Activated CD4-positive, alpha-beta T cell treated with anti-CD3 and anti-CD28 coated beads for 1 hour (primary cell): ENCODE measurements around the gene ALKBH2.
"Not testable (repeated sequence)": the region's sequence is repeated elsewhere in the genome, so short reads cannot be mapped to it uniquely, and the experiment has no call there.

Source experiments
- DNase-seq: peaks from one replicate; pipeline ENCODE4 v3.0.0-alpha.2; 2020

ALKBH2 gene

DNA sequence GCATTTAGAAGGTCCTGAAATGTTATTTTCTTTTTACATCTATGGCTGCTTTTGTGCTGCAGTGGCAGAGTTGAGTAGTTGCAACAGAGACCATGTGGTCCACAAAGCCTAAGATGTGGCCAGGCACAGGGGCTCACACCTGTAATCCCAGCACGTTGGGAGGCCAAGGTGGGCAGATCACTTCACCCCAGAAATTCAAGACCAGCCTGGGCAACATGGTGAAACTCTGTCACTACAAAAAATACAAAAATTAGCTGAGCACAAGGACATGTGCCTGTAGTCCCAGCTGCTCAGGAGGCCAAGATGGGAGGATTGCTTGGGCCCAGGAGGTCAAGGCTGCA, 27.4 kb downstream of the ALKBH2 start:
- no peak for DNase-seq

DNA sequence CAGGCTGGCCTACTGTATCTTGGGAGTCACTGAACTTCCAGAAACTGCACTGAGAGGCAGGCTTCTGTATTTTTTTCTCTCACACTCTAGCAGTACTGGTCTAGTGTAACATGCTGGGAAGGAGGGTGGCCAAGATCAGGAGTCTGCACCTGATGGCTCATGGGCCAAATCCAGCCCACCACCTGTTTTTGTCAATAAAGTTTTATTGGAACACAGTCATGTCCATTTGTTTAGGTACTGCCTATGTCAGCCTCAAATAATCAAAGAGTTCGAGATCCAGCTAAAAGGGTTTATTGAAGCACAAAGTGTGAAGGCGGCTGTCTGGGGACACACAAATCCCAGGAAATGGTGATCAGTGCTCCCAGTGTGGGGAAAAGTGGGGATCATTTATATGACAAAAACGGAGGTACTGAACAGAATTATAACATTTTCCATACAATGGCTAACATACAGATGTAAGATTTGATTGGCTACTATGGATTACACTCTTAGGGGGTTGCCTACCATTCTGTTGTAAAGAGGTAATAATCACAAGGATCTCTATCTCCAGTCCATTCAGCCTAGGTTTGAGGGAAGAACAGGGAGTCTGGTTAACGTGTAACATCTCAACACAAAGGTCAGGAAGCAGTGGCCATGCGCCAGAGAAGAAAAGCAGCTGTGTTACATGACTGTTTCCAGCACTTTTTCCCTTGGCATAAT, 28.0 kb downstream of the ALKBH2 start:
- DNase-seq = no peak

DNA sequence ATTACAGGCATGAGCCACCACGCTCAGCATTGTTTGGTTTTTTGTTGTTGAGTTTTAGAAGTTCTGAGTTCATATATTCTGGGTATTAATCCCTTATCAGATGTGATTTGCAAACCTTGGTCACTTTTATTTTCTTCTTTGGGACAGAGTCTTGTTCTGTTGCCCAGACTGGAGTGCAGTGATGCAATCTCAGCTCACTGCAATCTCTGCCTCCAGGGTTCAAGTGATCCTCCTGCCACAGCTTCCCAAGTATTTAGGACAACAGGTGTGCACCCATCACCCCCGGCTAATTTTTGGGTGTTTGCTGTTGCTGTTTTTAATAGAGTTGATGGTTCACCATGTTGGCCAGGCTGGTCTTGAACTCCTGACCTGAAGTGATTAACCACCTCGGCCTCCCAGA, 29.1 kb downstream of the ALKBH2 start:
- no peak for DNase-seq

DNA sequence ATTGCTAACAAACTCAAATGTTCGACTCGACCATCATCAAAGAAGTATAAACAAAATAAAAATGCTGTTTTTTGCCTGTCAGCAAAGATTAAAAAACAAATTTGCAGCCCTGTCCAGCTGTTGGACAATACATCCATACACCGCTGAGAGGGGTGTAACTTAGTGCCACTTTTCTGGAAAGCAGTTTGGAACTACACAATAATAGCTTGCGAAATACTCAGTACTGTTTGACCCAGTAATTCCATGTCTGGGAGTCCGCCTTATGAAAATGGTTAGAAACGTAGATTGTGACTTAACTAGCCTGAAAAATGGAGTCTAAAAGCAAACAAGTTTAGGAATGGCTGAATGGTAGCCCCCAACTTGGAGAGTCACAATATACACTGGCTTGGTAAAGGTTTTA, 34.5 kb downstream of the ALKBH2 start:
- DNase-seq = no peak

DNA sequence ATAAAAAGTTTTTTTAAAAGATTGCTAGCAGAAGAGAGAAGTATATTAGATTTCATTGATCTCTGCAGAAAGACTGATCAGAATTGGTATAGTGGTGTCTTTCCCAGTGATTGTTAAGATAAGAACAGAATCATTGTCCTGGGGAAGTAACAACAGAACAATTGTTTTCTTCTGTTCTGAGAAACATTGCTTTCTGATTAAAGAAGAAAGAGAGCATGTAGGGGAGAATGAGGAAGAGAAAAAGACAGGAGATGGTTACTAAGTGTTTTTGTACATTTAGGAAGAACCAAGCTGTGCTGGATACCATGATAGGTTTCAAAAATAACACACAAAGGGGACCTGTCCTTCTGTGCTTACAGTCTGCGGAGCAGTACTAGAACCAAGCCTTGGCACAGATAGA, 35.9 kb downstream of the ALKBH2 start:
- DNase-seq = no peak

DNA sequence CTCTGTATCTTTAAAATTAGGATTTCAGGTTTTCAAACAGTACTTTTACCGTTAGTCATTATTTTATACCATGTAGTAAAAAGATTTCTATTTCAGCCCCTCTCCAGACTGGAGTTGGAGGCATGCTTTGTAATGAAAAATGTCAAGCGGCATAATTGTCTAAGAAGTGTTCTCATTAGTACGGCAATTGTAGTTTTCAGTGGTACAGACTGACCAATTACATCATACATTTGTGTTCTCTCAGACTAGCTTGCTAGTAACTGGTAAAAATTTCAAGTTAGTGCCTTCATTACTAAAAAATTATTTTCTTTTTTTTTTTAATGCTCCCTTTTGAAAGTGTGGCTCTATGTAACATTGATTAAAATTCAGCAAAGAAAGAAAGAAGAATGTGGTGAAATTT, 36.4 kb downstream of the ALKBH2 start:
- no peak for DNase-seq

DNA sequence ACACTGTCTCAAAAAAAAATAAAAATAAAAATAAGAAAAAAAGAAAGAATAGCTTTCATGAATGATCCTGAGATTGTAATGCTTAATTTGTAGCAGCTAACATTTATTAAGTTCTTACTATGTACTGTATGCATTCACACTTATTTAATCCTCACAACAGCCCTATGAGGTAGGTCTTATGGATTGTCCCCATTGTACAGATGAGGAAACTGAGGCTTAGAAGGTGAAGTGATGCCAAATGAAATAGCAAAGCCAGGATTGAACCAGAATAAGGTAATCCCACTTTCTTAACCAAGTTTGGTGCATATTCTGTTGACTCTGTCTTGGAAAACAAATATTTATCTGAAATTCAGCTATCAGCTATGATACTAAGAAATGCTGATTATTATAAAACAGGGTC, 38.8 kb downstream of the ALKBH2 start:
- no peak for DNase-seq

DNA sequence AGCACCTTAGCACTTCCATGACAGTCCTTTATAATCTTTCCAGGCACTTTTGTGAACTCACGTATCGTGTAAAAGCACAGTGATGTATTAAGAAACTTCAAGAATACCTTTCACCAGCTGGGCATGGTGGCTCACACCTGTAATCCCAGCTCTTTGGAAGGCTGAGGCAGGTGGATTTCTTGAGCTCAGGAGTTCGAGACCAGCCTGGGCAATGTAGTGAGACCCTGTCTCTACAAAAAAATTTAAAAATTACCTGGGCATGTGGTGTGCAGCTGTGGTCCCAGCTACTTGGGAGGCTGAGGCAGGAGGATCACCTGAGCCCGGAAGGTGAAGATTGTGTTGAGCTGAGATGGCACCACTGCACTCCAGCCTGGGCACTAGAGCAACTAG, 39.2 kb downstream of the ALKBH2 start:
- DNase-seq = not testable (repeated sequence)

DNA sequence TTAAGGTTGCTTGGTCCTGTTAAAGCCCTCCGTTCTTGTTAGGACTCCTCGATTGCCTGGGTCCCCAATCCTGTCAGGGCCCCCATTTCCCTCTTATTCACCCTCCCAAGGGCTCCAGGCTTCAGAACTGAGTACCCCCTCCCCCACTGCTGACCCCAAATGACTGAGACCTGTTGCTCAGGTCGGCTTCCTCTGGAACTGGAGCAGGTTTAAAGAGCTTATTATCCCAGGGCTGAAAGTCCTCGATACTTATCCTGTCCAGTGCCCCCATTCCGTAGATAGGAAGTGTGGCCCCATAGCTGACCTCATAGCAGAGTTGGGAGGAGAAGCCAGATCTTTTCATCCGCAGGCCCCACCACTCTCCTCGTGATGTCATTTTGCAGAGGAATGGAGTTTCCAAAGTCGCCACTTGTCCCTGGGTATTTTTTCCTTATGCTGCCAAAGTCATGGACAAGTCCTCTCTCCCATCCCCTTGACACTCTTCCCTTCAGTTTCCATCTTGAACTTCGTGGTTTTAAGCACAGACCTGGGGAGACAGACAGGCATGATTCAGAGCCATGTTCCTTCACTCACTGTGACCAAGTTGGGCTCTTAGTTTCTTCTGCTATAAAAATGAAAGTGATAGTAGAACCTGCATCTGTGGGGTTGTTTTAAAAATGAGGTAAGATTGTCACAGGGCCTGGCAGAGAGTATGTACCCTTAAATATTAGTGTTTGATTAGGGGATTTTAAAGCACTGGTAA, 39.7 kb downstream of the ALKBH2 start:
- DNase-seq = peak; percentile 15

DNA sequence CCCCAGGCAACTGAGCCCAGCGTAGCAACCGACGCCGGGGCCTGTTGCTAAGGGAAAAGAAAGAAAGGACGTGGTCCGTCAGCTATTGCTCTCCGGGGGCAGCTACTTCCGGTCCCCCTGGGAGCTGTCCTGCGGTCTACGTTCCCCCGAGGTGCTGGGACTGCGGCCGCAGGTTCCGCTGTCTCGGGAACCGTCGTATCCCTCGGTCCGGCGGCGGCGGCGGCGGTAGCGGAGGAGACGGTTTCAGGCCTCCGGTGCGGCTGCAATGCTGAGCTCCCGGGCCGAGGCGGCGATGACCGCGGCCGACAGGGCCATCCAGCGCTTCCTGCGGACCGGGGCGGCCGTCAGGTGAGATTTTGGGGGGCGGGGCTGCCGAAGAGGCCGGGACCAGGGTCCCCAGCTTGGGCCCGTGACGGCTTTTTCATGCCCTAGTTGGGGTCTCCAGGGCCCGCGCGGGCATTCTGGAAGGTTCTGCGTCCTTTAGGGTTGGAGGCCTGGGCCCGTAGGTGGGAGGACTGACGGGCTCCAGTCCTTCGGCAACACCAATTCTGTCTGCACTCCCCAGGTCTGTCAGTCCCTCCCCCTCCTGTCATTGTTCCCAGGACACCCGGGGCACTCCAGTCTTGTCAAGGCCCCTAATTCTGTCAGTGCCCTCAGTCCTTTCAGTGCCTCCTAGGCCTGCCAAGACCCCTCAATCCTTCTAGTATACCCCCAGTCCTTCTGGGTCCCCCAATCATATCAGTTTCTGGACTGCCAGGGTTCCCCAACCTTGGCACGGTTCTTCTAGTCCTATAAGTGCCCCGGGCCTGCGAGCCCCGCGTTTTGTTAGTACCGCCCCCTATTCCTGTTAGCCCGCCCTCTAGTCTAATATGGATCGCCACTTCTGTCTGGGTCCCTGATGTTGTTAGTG, 40.6 kb downstream of the ALKBH2 start, which contains the start of gene USP30:
Gene USP30, plus strand, starts transcription at position 163 of the 910 bp plus-strand sequence. Its CDS starts 103 bp downstream, at position 266.
- DNase-seq = peak; percentile 77

DNA sequence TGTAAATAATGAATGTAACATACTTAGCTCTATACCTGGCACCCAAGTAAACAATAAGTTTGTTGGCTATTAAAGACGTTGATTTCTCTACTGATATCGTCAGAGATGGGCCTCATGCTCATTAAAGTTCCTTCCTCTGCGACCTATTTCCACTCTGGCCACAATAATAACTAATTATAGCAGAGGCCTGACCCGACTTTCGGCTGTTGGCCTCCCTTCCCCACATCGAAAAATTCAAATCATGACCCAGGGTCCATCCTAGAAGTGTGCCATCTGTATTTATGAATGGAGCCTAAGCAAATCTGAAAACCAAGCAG, 41.2 kb downstream of the ALKBH2 start:
- DNase-seq = no peak

DNA sequence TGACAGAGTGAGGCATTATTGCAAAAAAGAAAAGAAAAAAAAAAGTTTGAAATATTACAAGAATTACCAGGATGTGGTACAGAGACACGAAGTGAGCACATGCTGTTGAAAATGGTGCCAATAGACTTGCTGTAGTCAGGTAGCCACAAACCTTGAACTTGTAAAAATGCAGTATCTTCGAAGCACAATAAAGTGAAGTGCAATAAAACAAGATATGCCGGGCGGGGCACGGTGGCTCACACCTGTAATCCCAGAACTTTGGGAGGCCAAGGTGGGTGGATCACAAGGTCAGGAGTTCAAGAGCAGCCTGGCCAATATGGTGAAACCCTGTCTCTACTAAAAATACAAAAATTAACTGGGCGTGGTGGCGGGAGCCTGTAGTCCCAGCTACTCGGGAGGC, 43.5 kb downstream of the ALKBH2 start:
- not testable (repeated sequence) for DNase-seq

DNA sequence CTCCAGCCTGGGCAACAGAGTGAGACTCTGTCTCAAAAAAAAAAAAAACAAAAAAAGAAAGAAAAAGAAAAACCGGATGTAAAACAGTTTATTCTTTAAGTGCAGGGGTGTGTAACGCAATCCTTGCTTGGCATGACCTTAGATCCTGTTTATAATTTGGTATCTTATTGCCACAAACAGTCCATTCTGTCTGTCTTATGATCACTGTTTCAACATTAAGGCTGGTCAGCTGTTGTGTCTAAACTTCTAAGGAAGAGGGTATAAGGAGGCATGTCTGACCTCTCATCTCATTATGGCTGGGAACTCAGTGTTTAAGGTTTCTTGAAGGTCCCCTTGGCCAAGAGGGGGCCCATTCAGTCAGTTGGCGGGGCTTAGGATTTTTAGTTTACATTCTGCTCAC, 44.6 kb downstream of the ALKBH2 start:
- DNase-seq = not testable (repeated sequence)

DNA sequence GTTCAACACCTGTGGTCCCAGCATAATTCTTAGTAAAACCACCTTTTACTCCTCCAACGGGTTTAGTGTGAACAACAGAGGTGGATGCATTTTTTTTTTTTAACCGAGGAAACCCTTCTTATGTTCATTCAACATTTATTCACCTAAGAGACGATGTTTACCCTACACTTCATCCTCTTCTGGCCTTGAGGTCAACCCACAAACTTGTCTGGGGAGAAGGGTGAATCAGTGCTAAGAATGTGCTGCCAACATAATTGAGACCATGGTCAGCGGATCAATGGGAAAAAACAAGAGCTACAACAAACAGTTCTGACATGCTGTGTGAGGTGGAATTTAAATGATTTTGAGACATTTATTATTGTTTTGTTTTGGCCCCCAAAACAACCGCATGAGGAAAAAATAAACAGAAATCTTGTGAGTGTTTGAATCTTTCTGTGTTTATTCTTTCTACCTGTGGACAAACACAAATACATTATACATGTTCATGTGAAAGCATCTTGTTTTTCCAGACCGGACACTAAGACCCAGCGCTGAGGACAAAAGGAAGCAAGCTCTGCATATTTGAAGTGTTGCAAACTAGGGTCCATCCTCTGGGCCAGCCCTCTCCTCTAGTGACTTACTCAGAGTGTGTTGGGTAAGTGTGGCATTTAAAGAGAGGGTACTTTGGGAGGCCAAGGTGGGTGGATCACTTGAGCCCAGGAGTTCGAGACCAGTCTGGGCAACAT, 46.0 kb downstream of the ALKBH2 start:
- DNase-seq = no peak

DNA sequence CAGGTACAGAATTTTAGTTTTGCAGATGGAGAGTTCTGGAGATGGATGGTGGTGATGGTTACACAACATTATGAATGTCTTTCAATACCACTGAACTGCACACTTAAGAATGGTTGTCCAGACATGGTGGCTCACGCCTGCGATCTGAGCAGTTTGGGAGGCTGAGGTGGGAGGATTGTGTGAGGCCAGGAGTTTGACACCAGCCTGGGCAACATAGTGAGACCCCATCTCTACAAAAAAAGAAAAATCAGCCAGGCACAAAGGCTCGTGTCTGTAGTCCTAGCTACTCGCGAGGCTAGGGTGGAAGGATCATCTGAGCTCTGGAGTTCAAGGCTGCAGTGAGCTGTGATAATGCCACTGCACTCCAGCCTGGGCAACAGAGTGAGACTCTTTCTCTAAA, 49.0 kb downstream of the ALKBH2 start:
- no peak for DNase-seq
